IMR-90 (cell line): ENCODE results near the gene MLYCD. TPM values are rescaled to one million over a fixed set of nuclear protein-coding genes. Genes with fewer than 3 reads are reported as not detected.

ENCODE experiments used
- ATAC-seq: fragments of 200-7000 bp; cut with Tn5 transposase; 2 replicates; pipeline ENCODE4 v1.9.1; 2020; ENCODE audit warnings: low read depth, mild to moderate bottlenecking, moderate library complexity
- BruUV-seq: library from RNA; stranded (reverse); fragments of 400-500 nt; replicated peaks from 2 replicates; lab custom pipeline; 2021; lab: Mats Ljungman, UMichigan
- CTCF ChIA-PET: fragments of 300-600 bp; formaldehyde crosslinking; extraction: SDS; loops from one replicate; lab custom pipeline; 2021; ENCODE audit warnings: antibody characterized with exemption; lab: Yijun Ruan, JAX
- POLR2A ChIA-PET: fragments of 300-600 bp; sonication (Branson Sonifier 250); formaldehyde crosslinking; loops from one replicate; lab custom pipeline; 2022; ENCODE audit warnings: antibody characterized with exemption; ENCODE audit not compliant: unreplicated experiment; lab: Charles Lee
- DNase-seq: peaks from one replicate; pipeline ENCODE4 v3.0.0; 2013
- H2AFZ ChIP-seq: replicated peaks from 2 replicates; pipeline ENCODE3; 2013; ENCODE audit warnings: low read length, mild to moderate bottlenecking; ENCODE audit not compliant: poor library complexity
- H2AK5ac ChIP-seq: 2 replicates; pipeline ENCODE4 v1.6.1; 2013; ENCODE audit warnings: low read depth, low read length, inconsistent platforms
- H2AK9ac ChIP-seq: replicated peaks from 2 replicates; pipeline ENCODE3; 2013; ENCODE audit warnings: mild to moderate bottlenecking, low read depth, low read length, moderate library complexity; ENCODE audit not compliant: poor library complexity
- H2BK120ac ChIP-seq: 2 replicates; pipeline ENCODE4 v1.6.1; 2013; ENCODE audit warnings: low read depth, low read length, inconsistent platforms
- H2BK15ac ChIP-seq: 3 replicates; pipeline ENCODE4 v1.6.1; 2013; ENCODE audit warnings: low read depth, low read length, inconsistent platforms
- H2BK20ac ChIP-seq: 2 replicates; pipeline ENCODE4 v1.6.1; 2013; ENCODE audit warnings: low read depth, mild to moderate bottlenecking, inconsistent platforms, low read length, moderate library complexity
- H2BK5ac ChIP-seq: 2 replicates; pipeline ENCODE4 v1.6.1; 2013; ENCODE audit warnings: mild to moderate bottlenecking, low read depth, low read length, inconsistent platforms; ENCODE audit not compliant: poor library complexity, severe bottlenecking
- H3K14ac ChIP-seq: replicated peaks from 2 replicates; pipeline ENCODE4 v1.6.1; 2013; ENCODE audit warnings: low read depth, low read length, inconsistent platforms
- H3K18ac ChIP-seq: 2 replicates; pipeline ENCODE4 v1.6.1; 2013; ENCODE audit warnings: low read depth, low read length, control low read depth
- H3K23ac ChIP-seq: 2 replicates; pipeline ENCODE4 v1.6.1; 2013; ENCODE audit warnings: low read depth, low read length, inconsistent platforms
- H3K27ac ChIP-seq: 2 replicates; pipeline ENCODE4 v1.5.1; 2013; ENCODE audit warnings: mild to moderate bottlenecking, control low read depth, low read length; ENCODE audit not compliant: insufficient read depth
- H3K27me3 ChIP-seq: 2 replicates; pipeline ENCODE4 v1.6.1; 2013; ENCODE audit warnings: low read length; ENCODE audit not compliant: control insufficient read depth, insufficient read depth
- H3K36me3 ChIP-seq: 2 replicates; pipeline ENCODE4 v1.6.1; 2013; ENCODE audit warnings: low read length, mixed read lengths; ENCODE audit not compliant: control insufficient read depth, insufficient read depth
- H3K4ac ChIP-seq: 2 replicates; pipeline ENCODE4 v1.6.1; 2013; ENCODE audit warnings: low read depth, low read length, inconsistent platforms
- H3K4me1 ChIP-seq: 2 replicates; pipeline ENCODE4 v1.6.1; 2013; ENCODE audit warnings: low read length, mixed read lengths; ENCODE audit not compliant: control insufficient read depth, insufficient read depth
- H3K4me2 ChIP-seq: 2 replicates; pipeline ENCODE4 v1.6.1; 2013; ENCODE audit warnings: low read depth, mild to moderate bottlenecking, control low read depth, low read length, moderate library complexity
- H3K4me3 ChIP-seq: 2 replicates; pipeline ENCODE4 v1.5.1; 2013; ENCODE audit warnings: low read depth, mild to moderate bottlenecking, control low read depth, low read length, moderate library complexity; ENCODE audit not compliant: insufficient read depth
- H3K56ac ChIP-seq: 2 replicates; pipeline ENCODE4 v1.6.1; 2013; ENCODE audit warnings: low read length, inconsistent platforms; ENCODE audit not compliant: insufficient read depth; ENCODE audit errors: extremely low read depth
- H3K79me1 ChIP-seq, 2 experiments: 2 replicates each; pipeline ENCODE4 v1.6.1; 2013; ENCODE audit warnings: low read length in 2 of 2, inconsistent platforms in 1 of 2, low read depth in 1 of 2
- H3K9ac ChIP-seq: 2 replicates; pipeline ENCODE4 v1.6.1; 2013; ENCODE audit warnings: low read depth, low read length, control low read depth
- H3K9me1 ChIP-seq: 2 replicates; pipeline ENCODE4 v1.6.1; 2013; ENCODE audit warnings: low read length, inconsistent platforms; ENCODE audit not compliant: insufficient read depth
- H3K9me3 ChIP-seq: 2 replicates; pipeline ENCODE4 v1.6.1; 2013; ENCODE audit warnings: low read length; ENCODE audit not compliant: control insufficient read depth, insufficient read depth
- H4K20me1 ChIP-seq: 2 replicates; pipeline ENCODE4 v1.6.1; 2013; ENCODE audit warnings: low read length, inconsistent platforms; ENCODE audit not compliant: insufficient read depth
- H4K5ac ChIP-seq: 2 replicates; pipeline ENCODE4 v1.6.1; 2013; ENCODE audit warnings: mild to moderate bottlenecking, low read depth, low read length, control low read depth
- H4K8ac ChIP-seq, 2 experiments: 2 replicates each; pipeline ENCODE4 v1.6.1; 2013; ENCODE audit warnings: low read depth in 2 of 2, low read length in 2 of 2, control low read depth in 1 of 2, inconsistent platforms in 1 of 2
- H4K91ac ChIP-seq: 2 replicates; pipeline ENCODE4 v1.6.1; 2013; ENCODE audit warnings: low read depth, low read length, inconsistent platforms; ENCODE audit not compliant: insufficient read depth
- BHLHE40 ChIP-seq: fragments of 150-350 bp; IDR thresholded peaks from 2 replicates; pipeline ENCODE4 v1.6.1; 2016; ENCODE audit warnings: mild to moderate bottlenecking, low read depth, low read length
- CEBPB ChIP-seq: IDR thresholded peaks from 2 replicates; pipeline ENCODE4 v1.6.1; 2012; ENCODE audit warnings: low read depth, low read length, improper control_type of control experiment
- CHD1 ChIP-seq: IDR thresholded peaks from 2 replicates; pipeline ENCODE4 v1.6.1; 2012; ENCODE audit warnings: low read depth, low read length, improper control_type of control experiment
- MAFK ChIP-seq: IDR thresholded peaks from 2 replicates; pipeline ENCODE4 v1.6.1; 2012; ENCODE audit warnings: low read depth, low read length, improper control_type of control experiment
- MAZ ChIP-seq: IDR thresholded peaks from 2 replicates; pipeline ENCODE4 v1.6.1; 2012; ENCODE audit warnings: low read depth, mild to moderate bottlenecking, low read length, improper control_type of control experiment, moderate library complexity, borderline replicate concordance
- MXI1 ChIP-seq: IDR thresholded peaks from 2 replicates; pipeline ENCODE4 v1.6.1; 2012; ENCODE audit warnings: low read depth, mild to moderate bottlenecking, low read length, moderate library complexity, borderline replicate concordance
- NFE2L2 ChIP-seq: fragments of 150-350 bp; IDR thresholded peaks from 2 replicates; pipeline ENCODE4 v1.6.1; 2016; ENCODE audit warnings: low read depth, mild to moderate bottlenecking, low read length
- POLR2A ChIP-seq: IDR thresholded peaks from 2 replicates; pipeline ENCODE4 v1.6.1; 2012; ENCODE audit warnings: mild to moderate bottlenecking, low read depth, low read length
- RCOR1 ChIP-seq: IDR thresholded peaks from 2 replicates; pipeline ENCODE4 v1.6.1; 2012; ENCODE audit warnings: mild to moderate bottlenecking, low read length, improper control_type of control experiment; ENCODE audit not compliant: insufficient replicate concordance
- SMC3 ChIP-seq: fragments of 150-350 bp; IDR thresholded peaks from 2 replicates; pipeline ENCODE4 v1.6.1; 2016; ENCODE audit warnings: low read depth, mild to moderate bottlenecking, antibody characterized with exemption, low read length, moderate library complexity
- WGBS, 2 experiments: methylation state at CpG; one replicate each; pipeline versions ENCODE4 v1.1.5 to v1.1.7; 2013; ENCODE audit warnings: missing lambda C conversion rate in 2 of 2; ENCODE audit not compliant: insufficient read length in 1 of 2; ENCODE audit errors: extremely low coverage in 2 of 2; 5-methylcytosine and 5-hydroxymethylcytosine counted together
- dilution Hi-C: fragments of 300-500 bp; cut with HindIII; formaldehyde crosslinking; loops from one replicate; pipeline ENCODE4 v1.14.3; 2018; ENCODE audit warnings: low sequenced_read_pairs; ENCODE audit not compliant: unreplicated experiment
- in situ Hi-C: fragments of 300-500 bp; cut with MboI; formaldehyde crosslinking; loops from 3 replicates; pipeline ENCODE4 v1.14.3; 2019; ENCODE audit warnings: low sequenced_read_pairs, inconsistent platforms, mixed read lengths
- intact Hi-C: fragments of 100-400 bp; cut with micrococcal nuclease; formaldehyde crosslinking; loops from 2 replicates; pipeline ENCODE4 v1.10.0; 2022
- polyA plus RNA-seq, 3 experiments: library from polyadenylated mRNA; depleted of rRNA; stranded (reverse); fragments of >200 nt; gene quantifications; 2 replicates each; pipeline ENCODE4 v1.2.3, GENCODE V29; 2012; ENCODE audit warnings: low replicate concordance in 1 of 3
- total RNA-seq: library from RNA; depleted of rRNA; stranded (reverse); fragments of >200 nt; gene quantifications from 2 replicates; pipeline ENCODE4 v1.2.3, GENCODE V29; 2012
- TF ChIP-seq, protein P1 (sequence below): fragments of 150-350 bp; IDR thresholded peaks from 2 replicates; pipeline ENCODE4 v1.6.1; 2017; ENCODE audit warnings: mild to moderate bottlenecking, antibody characterized with exemption, low read length, low read depth
- TF ChIP-seq, protein P2 (sequence below): conservative IDR thresholded peaks from 2 replicates; pipeline ENCODE4 v1.5.1; 2012; ENCODE audit warnings: mild to moderate bottlenecking, low read depth, low read length, improper control_type of control experiment
- TF ChIP-seq, protein P3 (sequence below): fragments of 150-350 bp; IDR thresholded peaks from 2 replicates; pipeline ENCODE4 v1.6.1; 2016; ENCODE audit warnings: low read depth, mild to moderate bottlenecking, low read length, moderate library complexity, borderline replicate concordance

MLYCD gene
- total and polyA plus RNA-seq, 2 of the 4 experiments (the other 2 are of a cell fraction) = 1.9 to 2.7 TPM

DNA sequence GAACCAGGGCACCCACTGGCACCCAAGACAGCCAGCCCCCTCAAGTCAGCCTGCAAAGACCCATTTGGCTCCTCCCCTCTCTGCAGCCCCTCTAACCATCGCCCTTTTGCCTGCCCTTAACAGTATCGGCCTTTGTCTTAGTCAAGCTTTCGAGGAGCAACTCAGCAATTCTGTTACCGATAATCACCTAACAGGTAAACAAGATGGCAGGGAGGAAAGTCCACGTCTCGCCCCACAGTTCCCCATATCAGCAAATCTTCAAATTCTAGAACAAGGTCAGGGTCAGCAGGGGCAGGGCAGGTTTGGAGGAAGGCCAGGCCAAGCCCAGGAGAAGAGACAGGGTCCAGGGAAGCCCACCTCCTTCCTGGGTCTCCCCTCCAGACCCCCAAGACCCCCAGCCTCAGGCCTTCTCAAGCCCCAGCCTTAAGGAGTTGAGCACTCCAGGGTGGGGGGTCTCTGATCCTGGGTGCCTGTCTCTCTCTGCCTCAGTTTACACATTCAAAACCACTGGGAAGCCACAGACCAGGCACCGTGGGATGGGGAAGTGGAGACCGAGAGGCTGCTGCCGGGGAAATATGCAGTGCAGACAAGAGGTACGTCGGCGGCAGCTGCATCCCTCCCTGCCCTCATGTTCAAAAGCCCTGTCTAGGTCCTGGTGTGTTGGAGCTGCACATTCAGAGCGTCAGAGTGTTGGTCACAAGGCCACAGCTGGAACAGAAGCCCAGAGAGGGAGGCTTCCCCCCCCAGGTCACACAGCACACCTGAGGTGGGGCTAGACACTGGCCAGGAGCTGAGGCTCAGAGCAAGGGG, 50.2 kb downstream of the MLYCD start:
- in situ Hi-C loops = no loop called here

More for the DNA sequence above, 50.2 kb downstream of the MLYCD start:
- intact Hi-C loops (no loop called here), dilution Hi-C loops (no loop called here)
- ChIA-PET CTCF (no interaction called here), POLR2A (no interaction called here)
- Histone ChIP-seq H3K4me3 (no peak overlapping the region), H2BK5ac (no peak overlapping the region), H3K4ac (no peak overlapping the region), H3K36me3 (no peaks in the 10 kb centered on the region), H2BK20ac (no peak overlapping the region), H3K9me3 (no peaks in the 10 kb centered on the region), H3K23ac (no peak overlapping the region), H3K9me1 (peaks cover 8% of the 10 kb centered on the region), H2AK9ac (no peak overlapping the region), H4K91ac (no peak overlapping the region), H3K4me1 (peaks cover 8% of the 10 kb centered on the region), H3K56ac (no peak overlapping the region), H4K8ac (no peak overlapping the region), H2AK5ac (no peak overlapping the region), H2BK120ac (no peak overlapping the region), H3K27me3 (no peaks in the 10 kb centered on the region), H3K79me1 (peaks cover 0 to 6% of the 10 kb centered on the region in 2 experiments; a peak in 1 of 4 replicates), H2BK15ac (no peak overlapping the region), H4K5ac (no peak overlapping the region), H2AFZ (no peak overlapping the region), H3K4me2 (no peak overlapping the region), H4K20me1 (0 out of 2 replicates have a peak, but pooled peaks cover 3% of the 10 kb centered on the region), H3K9ac (no peak overlapping the region), H3K18ac (no peak overlapping the region), H3K14ac (no peak overlapping the region), H3K27ac (no peak overlapping the region)
- ATAC-seq = no peak
- WGBS, 2 experiments = no CpG with 5 or more reads among the region's 13 CpGs
- no peak for DNase-seq
- no TSS peak for BruUV-seq
- TF ChIP-seq, protein P1, sequence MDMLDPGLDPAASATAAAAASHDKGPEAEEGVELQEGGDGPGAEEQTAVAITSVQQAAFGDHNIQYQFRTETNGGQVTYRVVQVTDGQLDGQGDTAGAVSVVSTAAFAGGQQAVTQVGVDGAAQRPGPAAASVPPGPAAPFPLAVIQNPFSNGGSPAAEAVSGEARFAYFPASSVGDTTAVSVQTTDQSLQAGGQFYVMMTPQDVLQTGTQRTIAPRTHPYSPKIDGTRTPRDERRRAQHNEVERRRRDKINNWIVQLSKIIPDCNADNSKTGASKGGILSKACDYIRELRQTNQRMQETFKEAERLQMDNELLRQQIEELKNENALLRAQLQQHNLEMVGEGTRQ = no peak
- TF ChIP-seq CEBPB = no peak
- TF ChIP-seq, protein P2, sequence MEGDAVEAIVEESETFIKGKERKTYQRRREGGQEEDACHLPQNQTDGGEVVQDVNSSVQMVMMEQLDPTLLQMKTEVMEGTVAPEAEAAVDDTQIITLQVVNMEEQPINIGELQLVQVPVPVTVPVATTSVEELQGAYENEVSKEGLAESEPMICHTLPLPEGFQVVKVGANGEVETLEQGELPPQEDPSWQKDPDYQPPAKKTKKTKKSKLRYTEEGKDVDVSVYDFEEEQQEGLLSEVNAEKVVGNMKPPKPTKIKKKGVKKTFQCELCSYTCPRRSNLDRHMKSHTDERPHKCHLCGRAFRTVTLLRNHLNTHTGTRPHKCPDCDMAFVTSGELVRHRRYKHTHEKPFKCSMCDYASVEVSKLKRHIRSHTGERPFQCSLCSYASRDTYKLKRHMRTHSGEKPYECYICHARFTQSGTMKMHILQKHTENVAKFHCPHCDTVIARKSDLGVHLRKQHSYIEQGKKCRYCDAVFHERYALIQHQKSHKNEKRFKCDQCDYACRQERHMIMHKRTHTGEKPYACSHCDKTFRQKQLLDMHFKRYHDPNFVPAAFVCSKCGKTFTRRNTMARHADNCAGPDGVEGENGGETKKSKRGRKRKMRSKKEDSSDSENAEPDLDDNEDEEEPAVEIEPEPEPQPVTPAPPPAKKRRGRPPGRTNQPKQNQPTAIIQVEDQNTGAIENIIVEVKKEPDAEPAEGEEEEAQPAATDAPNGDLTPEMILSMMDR = no peak
- no peak for TF ChIP-seq MAFK
- TF ChIP-seq SMC3 = no peak
- TF ChIP-seq MAZ = no peak
- TF ChIP-seq CHD1 = no peak
- TF ChIP-seq, protein P3, sequence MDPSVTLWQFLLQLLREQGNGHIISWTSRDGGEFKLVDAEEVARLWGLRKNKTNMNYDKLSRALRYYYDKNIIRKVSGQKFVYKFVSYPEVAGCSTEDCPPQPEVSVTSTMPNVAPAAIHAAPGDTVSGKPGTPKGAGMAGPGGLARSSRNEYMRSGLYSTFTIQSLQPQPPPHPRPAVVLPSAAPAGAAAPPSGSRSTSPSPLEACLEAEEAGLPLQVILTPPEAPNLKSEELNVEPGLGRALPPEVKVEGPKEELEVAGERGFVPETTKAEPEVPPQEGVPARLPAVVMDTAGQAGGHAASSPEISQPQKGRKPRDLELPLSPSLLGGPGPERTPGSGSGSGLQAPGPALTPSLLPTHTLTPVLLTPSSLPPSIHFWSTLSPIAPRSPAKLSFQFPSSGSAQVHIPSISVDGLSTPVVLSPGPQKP = no peak
- TF ChIP-seq MXI1 = no peak
- TF ChIP-seq RCOR1 = no peak
- no peak for TF ChIP-seq NFE2L2
- no peak for TF ChIP-seq POLR2A
- no peak for TF ChIP-seq BHLHE40
